ENCODE data around the gene THAP10.
A peak's percentile ranks its signal among the peaks of the same experiment; 100 is the strongest.

THAP10 gene

DNA sequence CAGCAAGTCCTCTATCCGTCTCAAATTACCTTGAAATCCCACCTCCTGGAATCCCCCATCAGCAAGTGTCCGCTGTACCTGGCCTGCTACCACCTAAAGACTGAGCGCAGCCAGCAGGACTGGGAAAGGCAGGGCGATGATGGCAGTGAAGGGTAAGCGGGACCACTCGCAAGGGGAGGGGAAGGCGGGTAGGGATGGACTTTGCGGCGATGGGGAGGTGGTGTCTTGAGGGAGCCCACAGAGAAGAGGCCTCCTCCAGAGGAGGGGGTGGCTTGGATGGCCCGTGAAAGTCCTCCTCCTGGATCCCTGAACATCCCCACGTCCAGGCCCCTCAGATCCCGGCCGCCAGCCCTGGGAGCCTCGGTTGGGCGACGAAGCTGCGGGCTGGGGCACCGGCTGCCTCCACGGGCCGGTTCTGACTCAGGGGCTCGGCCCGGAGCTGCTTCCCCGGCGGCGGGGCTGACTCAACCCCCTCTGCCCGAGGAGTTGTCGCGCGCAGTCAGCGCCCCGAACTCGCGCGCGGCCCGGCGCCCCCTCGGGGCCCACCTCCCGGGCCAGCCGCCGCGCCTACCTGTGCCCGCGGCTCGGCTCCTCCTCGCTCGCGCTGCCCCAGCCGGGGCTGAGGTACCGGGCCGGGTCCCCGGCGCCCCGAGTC is 38.8 kb downstream of the THAP10 start:
- DNase-seq = peak; percentile 51

DNA sequence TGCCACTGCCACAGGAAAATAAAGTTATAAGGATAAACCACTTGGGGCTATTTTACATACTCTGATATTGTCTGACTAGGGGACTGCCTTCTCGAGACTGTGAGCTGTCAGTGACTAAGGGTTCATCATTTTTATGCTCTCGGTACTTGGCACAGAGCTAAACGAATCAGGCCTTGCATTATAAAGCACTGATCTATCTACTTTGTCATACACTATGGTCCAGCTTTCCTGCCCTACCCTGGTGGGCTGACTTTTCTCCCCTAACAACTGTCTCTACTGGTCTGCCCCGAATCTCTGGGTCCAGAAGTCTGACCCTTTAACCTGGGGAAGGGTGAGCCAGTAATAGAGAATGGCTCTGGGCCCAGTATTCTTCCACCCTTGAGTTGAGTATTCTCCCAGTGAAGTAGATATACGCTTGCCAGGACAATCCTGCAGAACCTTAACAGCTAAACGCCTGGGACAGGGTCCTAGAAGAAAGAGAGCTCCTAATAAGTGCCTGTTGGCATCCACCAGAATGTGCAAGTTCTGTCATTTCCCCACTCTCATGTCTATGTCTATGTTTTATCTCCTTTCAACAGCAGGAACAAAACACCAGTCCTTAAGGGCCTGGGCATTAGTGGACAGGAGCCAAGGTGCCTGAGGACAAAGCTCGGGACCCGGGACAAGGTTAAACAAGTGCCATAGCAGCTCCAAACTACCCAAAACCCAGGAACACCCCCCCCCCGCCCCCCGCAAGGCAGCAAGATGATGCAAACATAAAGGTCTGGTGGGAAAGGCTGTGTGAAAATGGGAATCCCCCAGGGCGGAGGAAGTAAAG is 39.5 kb downstream of the THAP10 start:
- DNase-seq = peak; percentile 85

DNA sequence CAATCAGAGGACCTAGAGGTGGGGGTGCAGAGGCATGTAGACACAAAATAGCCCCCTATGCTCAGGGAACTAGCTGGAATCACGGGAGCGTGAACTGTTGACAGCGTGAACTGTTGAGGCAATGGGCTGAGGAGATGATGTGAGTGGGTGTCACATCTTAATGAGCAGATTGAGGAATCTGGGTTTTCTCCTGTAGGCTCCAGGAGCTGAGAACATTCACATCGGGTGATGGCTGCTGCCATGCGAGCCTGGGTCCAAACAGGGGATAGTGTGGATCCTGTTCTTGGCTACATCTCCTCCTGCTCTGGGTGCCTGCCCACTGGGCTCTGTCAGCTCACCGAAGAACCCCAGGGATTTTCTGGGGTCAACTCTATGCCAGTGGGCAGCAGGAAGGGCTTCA is 40.3 kb downstream of the THAP10 start:
- DNase-seq = no peak

DNA sequence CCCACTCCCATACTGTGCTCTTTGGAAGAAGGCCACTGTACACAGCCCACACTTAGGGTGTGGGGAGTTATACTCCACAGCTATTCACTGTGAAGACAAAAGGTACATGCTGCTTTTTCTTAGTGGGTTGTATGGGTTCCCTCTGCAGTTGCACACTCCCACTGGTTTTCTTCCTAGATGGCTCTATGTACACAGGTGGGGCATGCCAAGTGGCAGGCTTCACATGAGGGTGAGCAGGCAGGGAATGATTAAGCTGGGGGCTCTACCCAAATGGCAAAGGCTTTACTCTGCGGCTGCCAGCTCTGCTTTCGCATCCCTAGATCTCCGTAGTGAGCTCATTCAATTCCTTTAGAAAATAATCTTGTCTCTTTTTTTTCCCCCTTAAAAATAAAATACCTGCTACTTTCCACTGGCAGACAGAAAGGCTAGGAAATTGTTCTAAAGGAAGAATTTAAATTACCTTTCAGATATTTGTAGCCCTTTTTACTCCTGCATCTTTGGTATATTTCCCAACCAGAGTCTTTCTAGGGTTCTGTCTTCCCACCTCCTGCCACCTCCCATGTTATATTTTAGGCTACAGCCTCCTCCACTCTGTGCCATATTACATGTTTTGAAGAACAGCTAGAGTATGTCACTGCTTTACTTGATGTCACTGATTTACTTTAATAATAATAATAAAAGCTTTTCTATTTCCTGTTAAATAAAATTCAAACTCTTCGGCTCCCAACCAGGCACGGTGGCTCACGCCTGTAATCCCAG is 46.5 kb downstream of the THAP10 start:
- no peak for DNase-seq

DNA sequence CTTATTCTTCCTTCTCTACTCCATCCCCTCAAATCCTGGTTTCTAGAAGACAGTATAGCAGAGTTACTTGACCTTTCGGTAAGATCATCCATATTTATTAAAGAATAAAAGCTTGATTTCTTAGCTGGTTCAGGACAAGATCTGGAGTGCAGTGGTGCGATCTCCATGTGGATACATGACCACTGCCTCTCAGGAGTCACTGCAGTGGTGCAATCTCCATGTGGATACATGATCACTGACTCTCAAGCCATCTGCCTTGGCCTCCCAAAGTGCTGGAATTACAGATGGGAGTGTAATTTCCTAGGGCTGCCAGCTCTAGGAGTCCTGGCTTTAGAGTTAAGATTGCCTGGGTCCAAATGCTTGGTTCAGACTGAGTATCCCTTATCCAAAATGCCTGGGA is 54.8 kb downstream of the THAP10 start:
- DNase-seq = no peak

DNA sequence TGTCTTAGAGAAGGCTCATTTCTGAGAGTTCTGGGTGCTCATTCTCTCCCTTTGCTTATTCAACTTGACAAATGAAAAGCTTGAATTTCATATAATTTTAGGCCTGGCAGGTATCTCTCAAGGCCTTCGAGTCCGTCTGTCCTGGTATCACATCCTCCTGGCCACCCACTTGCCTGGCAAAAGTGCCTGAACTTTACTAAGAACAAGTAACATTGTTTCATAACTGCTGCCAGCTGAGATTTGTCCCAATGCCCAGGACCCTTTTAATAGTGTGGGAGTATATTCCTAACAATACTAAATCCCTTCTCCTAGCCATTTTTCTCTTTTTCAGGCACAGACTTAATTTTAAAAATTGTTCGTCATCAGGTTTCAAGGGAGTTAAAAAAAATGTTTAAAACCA is 56.4 kb downstream of the THAP10 start:
- no peak for DNase-seq

DNA sequence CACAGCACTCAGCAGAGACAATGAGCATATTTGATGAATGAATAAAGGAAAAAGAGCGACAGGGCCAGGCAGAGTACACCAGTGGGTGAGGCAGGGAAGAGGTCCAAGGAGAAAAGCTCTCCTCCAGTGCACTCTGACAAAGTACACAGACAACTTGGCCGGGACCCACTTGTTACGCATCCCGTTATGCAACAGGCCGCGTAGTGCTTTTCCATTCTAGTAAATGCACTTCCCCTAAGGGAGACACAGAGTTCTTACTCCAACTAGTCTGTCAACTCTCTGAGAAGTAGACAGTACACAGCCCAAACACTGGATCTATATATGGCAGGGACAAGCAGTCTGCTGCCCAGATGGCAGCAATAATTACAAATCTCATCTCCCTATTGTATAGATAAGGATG is 56.8 kb downstream of the THAP10 start:
- DNase-seq = no peak

DNA sequence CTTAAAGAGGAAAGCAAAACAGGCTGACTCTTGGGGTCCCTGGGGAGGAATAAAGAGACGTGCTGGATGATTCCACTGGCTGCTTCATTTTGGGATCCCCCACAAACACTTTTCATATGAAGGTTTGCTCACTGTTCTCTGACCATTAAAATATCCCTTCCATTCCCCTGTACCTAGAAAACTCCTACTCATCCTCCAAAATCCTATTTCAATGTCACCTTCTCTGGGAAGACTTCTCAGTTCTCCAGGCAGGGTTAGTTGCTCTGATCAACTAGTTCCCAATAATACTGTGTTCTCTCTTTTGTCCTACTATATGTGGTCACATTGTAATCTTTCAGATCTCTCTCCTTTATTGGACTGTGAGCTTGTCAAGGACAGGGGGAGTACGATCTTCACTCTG is 57.2 kb downstream of the THAP10 start:
- no peak for DNase-seq

DNA sequence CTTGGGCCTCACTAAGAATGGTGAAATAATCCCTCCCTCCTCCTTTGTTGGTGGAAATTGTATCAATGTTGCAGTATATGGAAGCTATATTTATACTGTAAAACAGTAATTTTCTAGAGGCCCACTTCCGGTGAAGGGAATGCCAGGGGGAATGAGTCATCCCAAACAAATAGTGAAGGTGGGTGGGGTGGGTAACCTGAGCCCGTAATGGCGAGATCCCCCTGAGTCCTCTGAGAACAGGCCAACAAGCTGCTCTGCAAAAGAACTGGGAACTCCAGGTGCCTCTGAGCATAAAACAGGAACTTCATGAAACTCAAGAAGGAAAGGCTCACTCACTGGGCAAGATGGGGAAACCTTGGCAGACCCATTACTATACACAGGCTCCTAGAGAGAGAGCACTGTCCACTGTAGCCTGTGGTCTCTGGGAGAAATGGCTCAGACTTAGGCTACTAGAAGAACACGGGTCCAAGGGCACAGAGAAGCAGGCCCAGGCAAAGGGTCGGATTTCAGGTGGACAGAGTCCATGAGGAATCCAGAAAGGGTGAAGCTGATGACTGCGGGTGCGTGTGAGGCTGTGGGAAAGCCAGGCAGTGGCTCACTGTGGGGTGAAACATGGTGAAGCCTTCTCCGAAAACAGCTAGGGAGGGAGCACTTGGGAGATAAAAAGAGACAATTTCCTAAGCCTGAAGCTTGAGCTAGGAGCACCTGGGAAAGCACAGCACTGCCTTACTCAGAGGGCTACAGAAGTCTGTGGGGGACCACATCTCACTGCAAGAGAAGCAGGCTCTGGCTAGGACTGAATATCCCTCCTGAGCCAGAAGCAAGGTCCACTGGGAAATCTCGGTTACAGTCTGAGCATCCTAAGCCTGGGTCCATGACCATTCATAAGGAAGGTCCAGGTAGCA is 58.1 kb downstream of the THAP10 start:
- DNase-seq = peak; percentile 67

DNA sequence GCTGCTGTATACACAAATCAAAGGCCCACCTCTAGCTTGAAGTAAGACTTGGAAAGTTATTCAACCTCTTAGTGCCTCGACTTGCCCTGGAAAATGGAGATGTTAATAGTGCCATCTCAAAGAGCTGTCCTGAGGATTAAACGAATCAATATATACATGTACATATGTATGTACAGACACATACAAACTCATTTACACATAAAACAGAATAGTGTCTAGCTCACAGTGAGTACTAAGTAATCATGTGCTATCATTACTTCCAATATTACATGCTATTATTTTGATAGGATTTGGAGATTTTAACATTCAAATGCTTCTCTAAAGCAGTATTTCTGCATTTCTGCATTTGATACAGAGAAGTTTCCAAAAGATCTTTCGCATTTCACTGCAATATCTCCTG is 58.8 kb downstream of the THAP10 start:
- DNase-seq = no peak

DNA sequence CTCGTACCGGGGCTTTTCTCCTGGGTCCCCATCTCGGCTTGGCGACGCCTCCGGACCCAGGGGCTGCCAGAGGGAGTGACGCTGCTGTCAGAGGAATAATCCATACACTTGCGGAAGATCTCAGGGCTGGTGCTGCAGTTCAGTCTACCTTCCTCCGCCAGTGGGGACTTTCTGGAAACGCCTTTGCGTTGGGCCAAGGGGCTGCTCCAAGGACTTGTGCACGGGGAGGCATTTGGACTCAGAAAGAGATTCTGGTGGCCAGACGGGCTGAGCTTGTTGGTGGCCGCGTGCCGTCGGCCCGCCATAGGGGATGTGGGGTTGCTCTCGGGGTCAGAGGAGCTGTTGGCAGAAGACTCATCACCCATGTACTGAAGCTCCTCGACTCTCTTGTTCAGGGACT is 60.1 kb downstream of the THAP10 start:
- no peak for DNase-seq

Measured in HCEC 1CT (cell line).